Mesendoderm (in vitro differentiated cells): Measurements from ENCODE around the gene ANKRD37.

Experiments used
- DNase-seq: peaks from one replicate; pipeline ENCODE4 v3.0.0; 2013
- H2AK5ac ChIP-seq: 2 replicates; pipeline ENCODE4 v1.6.1; 2013; ENCODE audit warnings: low read length, inconsistent platforms
- H2BK120ac ChIP-seq: 2 replicates; pipeline ENCODE4 v1.6.1; 2013; ENCODE audit warnings: low read depth, mild to moderate bottlenecking, low read length, moderate library complexity, mixed read lengths
- H2BK15ac ChIP-seq: replicated peaks from 2 replicates; pipeline ENCODE4 v1.6.1; 2013; ENCODE audit warnings: low read depth, mild to moderate bottlenecking, moderate library complexity
- H2BK5ac ChIP-seq: 2 replicates; pipeline ENCODE4 v1.6.1; 2013; ENCODE audit warnings: low read length, inconsistent platforms
- H3K18ac ChIP-seq: 2 replicates; pipeline ENCODE4 v1.6.1; 2013; ENCODE audit warnings: mild to moderate bottlenecking, low read length, mixed read lengths
- H3K23ac ChIP-seq: one replicate; pipeline ENCODE4 v1.6.1; 2013; ENCODE audit warnings: low read length
- H3K27ac ChIP-seq: 2 replicates; pipeline ENCODE4 v1.5.1; 2013; ENCODE audit warnings: low read depth, mild to moderate bottlenecking, inconsistent platforms, low read length, moderate library complexity
- H3K27me3 ChIP-seq: 2 replicates; pipeline ENCODE4 v1.6.1; 2013; ENCODE audit warnings: low read length, control low read depth, mild to moderate bottlenecking, inconsistent platforms; ENCODE audit not compliant: insufficient read depth, poor library complexity
- H3K36me3 ChIP-seq: 2 replicates; pipeline ENCODE4 v1.6.1; 2013; ENCODE audit warnings: low read length, inconsistent platforms; ENCODE audit not compliant: control insufficient read depth, insufficient read depth
- H3K4ac ChIP-seq: one replicate; pipeline ENCODE4 v1.6.1; 2013; ENCODE audit warnings: low read depth, mild to moderate bottlenecking, low read length, moderate library complexity
- H3K4me1 ChIP-seq: 2 replicates; pipeline ENCODE4 v1.6.1; 2013; ENCODE audit warnings: low read depth, low read length, inconsistent platforms; ENCODE audit not compliant: control insufficient read depth
- H3K4me2 ChIP-seq: 2 replicates; pipeline ENCODE4 v1.6.1; 2013; ENCODE audit warnings: low read length
- H3K4me3 ChIP-seq: 2 replicates; pipeline ENCODE4 v1.5.1; 2013; ENCODE audit warnings: mild to moderate bottlenecking, low read length
- H3K56ac ChIP-seq: one replicate; pipeline ENCODE4 v1.6.1; 2013; ENCODE audit warnings: low read length
- H3K79me1 ChIP-seq: 2 replicates; pipeline ENCODE4 v1.6.1; 2013; ENCODE audit warnings: low read length, inconsistent platforms
- H3K79me2 ChIP-seq: 2 replicates; pipeline ENCODE4 v1.6.1; 2013; ENCODE audit warnings: mild to moderate bottlenecking, low read length; ENCODE audit not compliant: control insufficient read depth, insufficient read depth
- H3K9ac ChIP-seq: 2 replicates; pipeline ENCODE4 v1.6.1; 2013; ENCODE audit warnings: low read length, inconsistent platforms
- H4K5ac ChIP-seq: one replicate; pipeline ENCODE4 v1.6.1; 2013; ENCODE audit warnings: low read length
- H4K8ac ChIP-seq: one replicate; pipeline ENCODE4 v1.6.1; 2013; ENCODE audit warnings: low read depth, mild to moderate bottlenecking, control low read depth, low read length, moderate library complexity
- WGBS: extraction: QIAGEN DNeasy Blood & Tissue Kit; methylation state at CpG from one replicate; pipeline ENCODE4 v1.1.7; 2013; ENCODE audit warnings: low lambda C conversion rate, missing lambda C conversion rate; ENCODE audit not compliant: insufficient coverage; ENCODE audit errors: extremely low coverage; 5-methylcytosine and 5-hydroxymethylcytosine counted together

ANKRD37 gene

DNA sequence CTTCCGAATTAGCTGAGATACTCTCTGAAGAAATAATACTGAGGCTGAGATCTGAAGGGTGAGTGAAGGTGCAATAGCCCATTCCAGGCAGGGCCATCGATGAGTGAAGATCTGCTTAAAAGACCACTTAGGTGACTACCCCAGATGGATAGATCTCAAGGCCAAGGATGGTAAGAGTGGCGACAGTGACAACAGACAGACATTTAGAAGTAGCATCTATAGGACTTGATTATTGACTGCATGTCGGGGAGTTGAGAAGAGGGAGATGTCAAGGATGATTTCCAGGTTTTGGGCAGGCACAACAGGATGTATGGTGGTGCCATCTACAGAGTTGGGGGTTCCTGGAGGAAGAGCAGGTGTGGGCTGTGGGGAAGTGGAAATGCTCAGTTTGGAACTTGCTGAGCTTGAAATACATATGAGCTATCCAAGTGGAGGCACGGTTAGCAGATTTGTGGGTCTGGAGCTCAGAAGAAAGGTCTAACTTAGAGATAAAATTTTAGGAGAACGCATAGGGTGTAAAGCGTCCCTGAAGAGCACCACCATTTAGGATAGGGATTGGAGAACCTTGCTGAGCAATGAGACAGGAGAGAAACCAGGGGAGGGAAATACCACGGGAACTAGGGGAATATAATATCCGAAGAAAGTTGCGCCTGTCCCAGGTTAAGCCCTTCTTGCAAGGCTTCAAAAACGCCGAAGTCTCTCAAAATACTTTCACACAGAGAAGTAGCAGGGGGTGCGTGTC lies 28.4 kb downstream of the ANKRD37 start:
- Histone ChIP-seq H3K27ac (no peak overlapping the region), H3K4ac (no peak overlapping the region), H2BK15ac (no peak overlapping the region), H3K79me1 (peaks cover 3% of the 10 kb centered on the region), H3K9ac (peak overlapping the region; percentile 81), H3K36me3 (no peaks in the 10 kb centered on the region), H3K4me2 (peak overlapping the region; percentile 27), H4K5ac (no peak overlapping the region), H3K18ac (peak overlapping the region; percentile 32), H2AK5ac (no peak overlapping the region), H4K8ac (no peak overlapping the region), H2BK120ac (no peak overlapping the region), H3K23ac (no peak overlapping the region), H3K27me3 (no peaks in the 10 kb centered on the region), H3K4me1 (peaks cover 3% of the 10 kb centered on the region), H2BK5ac (no peak overlapping the region), H3K4me3 (peak overlapping the region; percentile 83), H3K79me2 (no peaks in the 10 kb centered on the region), H3K56ac (peak overlapping the region; percentile 87)
- peak; percentile 14 for DNase-seq
- no CpG with 5 or more reads among the region's 13 CpGs for WGBS

- peak within 1 kb of the TSS; percentile 81 for H3K9ac ChIP-seq
- H3K27me3 ChIP-seq = no peaks in the 10 kb centered on the region
- no peak within 1 kb of the TSS for H2BK120ac ChIP-seq
- H3K36me3 ChIP-seq = no peaks in the 10 kb centered on the region
- no peak within 1 kb of the TSS for H3K23ac ChIP-seq
- H3K79me2 ChIP-seq = no peaks in the 10 kb centered on the region
- no peak within 1 kb of the TSS for H3K4ac ChIP-seq
- peaks cover 3% of the 10 kb centered on the region for H3K4me1 ChIP-seq
- H4K8ac ChIP-seq = no peak within 1 kb of the TSS
- H4K5ac ChIP-seq = no peak within 1 kb of the TSS
- no CpG with 5 or more reads among the region's 66 CpGs for WGBS
- H2BK5ac ChIP-seq = peak within 1 kb of the TSS; percentile 2
- peak within 1 kb of the TSS; percentile 52 for H3K18ac ChIP-seq
- peaks cover 3% of the 10 kb centered on the region for H3K79me1 ChIP-seq
- no peak within 1 kb of the TSS for H3K27ac ChIP-seq
- peak within 1 kb of the TSS; percentile 83 for H3K4me3 ChIP-seq
- H2AK5ac ChIP-seq = no peak within 1 kb of the TSS
- peak within 1 kb of the TSS; percentile 96 for H3K4me2 ChIP-seq
- H2BK15ac ChIP-seq = no peak within 1 kb of the TSS
- H3K56ac ChIP-seq = peak within 1 kb of the TSS; percentile 87
- peak; percentile 93 for DNase-seq
Measured at GRCh38 chr4:185425647-185426352, 29.2 kb downstream of the ANKRD37 start, which contains the start of gene UFSP2. Gene UFSP2, minus strand, starts transcription at chr4:185425964. Its CDS starts 96 bp downstream, at chr4:185425868.

DNA sequence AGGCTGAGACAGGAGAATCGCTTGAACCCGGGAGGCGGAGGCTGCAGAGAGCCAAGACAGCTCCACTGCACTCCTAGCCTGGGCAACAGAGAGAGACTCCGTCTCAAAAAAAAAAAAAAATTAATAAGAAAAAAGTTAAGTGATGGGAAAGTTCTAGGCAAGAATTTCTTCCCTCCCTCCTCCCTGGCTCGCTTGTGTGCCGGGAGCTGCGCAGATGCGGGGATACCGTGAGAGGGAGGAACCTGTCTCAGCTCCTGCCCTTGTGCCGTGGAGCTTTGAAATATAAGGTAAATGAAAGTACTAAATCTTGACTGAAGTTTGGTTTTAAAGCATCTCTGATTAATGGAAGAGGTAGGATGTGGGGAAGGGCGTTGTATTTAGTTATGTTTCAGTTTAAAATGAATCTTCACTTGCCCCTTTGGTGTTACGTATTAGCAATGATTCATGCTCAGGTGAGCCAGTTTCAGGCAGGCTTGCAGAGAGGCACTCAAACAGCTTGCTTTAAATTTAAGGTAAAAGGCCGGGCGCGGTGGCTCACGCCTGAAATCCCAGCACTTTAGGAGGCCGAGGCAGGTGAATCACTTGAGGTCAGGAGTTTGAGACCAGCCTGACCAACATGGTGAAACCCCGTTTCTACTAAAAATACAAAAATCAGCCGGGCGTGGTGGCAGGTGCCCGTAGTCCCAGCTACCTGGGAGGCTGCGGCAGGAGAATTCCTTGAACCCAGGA lies 30.5 kb downstream of the ANKRD37 start:
- Histone ChIP-seq H3K36me3 (no peaks in the 10 kb centered on the region), H4K8ac (no peak overlapping the region), H2BK120ac (no peak overlapping the region), H3K4me1 (peaks cover 3% of the 10 kb centered on the region), H4K5ac (no peak overlapping the region), H3K79me2 (no peaks in the 10 kb centered on the region), H3K9ac (no peak overlapping the region), H3K79me1 (peaks cover 3% of the 10 kb centered on the region), H2BK15ac (no peak overlapping the region), H3K18ac (no peak overlapping the region), H3K56ac (no peak overlapping the region), H3K27ac (no peak overlapping the region), H3K4ac (no peak overlapping the region), H3K23ac (no peak overlapping the region), H3K27me3 (no peaks in the 10 kb centered on the region), H2BK5ac (no peak overlapping the region), H2AK5ac (no peak overlapping the region), H3K4me2 (no peak overlapping the region), H3K4me3 (no peak overlapping the region)
- WGBS = 100% methylated on average over 1 of the region's 22 CpGs
- no peak for DNase-seq

DNA sequence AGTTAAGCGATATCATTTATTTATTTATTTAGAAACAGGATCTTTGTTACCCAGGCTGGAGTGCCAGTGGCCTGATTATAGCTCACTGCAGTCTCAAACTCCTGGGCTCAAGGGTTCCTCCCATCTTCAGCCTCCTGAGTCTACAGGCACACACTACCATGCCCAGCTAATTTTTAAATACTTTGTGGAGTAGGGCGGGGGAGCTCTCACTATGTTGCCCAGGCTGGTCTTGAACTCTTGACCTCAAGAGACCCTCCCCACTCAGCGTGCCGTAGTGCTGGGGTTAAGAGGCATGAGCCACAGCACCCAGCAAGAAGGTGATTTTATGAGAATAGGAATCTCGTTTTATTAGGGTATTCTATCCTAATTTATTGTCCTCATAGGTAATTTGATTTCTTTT lies 33.0 kb downstream of the ANKRD37 start:
- no peak overlapping the region for H2BK15ac ChIP-seq
- H3K56ac ChIP-seq = no peak overlapping the region
- H3K79me1 ChIP-seq = peaks cover 3% of the 10 kb centered on the region
- H3K4me3 ChIP-seq = no peak overlapping the region
- no peak overlapping the region for H2BK5ac ChIP-seq
- no peak overlapping the region for H3K4ac ChIP-seq
- no peaks in the 10 kb centered on the region for H3K79me2 ChIP-seq
- H2AK5ac ChIP-seq = no peak overlapping the region
- H3K36me3 ChIP-seq = no peaks in the 10 kb centered on the region
- no peak overlapping the region for H3K23ac ChIP-seq
- no peak overlapping the region for H3K18ac ChIP-seq
- no peak overlapping the region for H2BK120ac ChIP-seq
- H3K4me2 ChIP-seq = no peak overlapping the region
- H4K8ac ChIP-seq = no peak overlapping the region
- peak; percentile 18 for DNase-seq
- H3K4me1 ChIP-seq = peaks cover 3% of the 10 kb centered on the region
- H3K9ac ChIP-seq = no peak overlapping the region
- H3K27me3 ChIP-seq = no peaks in the 10 kb centered on the region
- H4K5ac ChIP-seq = no peak overlapping the region
- H3K27ac ChIP-seq = no peak overlapping the region
- no CpG with 5 or more reads among the region's 5 CpGs for WGBS

DNA sequence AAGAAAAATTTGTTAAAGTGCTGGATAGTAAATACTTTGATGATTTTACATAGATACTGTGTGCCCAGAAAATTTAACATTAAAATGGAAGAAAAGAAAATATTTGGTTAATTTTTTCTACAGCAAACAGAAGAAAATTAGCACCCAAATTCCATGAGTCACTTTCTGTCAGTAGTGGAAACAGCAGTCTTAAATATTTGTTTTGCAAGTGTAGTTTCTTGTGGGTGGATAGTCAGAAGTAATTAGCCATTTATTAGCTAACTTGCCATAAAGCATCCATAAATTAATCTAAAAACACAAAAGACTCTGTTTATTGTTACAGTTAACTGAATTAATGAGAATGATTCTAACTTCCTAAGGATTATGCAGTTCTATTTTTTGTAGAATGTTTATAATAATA lies 38.8 kb downstream of the ANKRD37 start:
- Histone ChIP-seq H3K4me2 (no peak overlapping the region), H3K23ac (no peak overlapping the region), H4K8ac (no peak overlapping the region), H3K79me2 (no peaks in the 10 kb centered on the region), H3K4ac (no peak overlapping the region), H3K9ac (no peak overlapping the region), H2BK120ac (no peak overlapping the region), H3K79me1 (no peaks in the 10 kb centered on the region), H3K36me3 (no peaks in the 10 kb centered on the region), H4K5ac (no peak overlapping the region), H3K4me1 (no peaks in the 10 kb centered on the region), H3K27me3 (no peaks in the 10 kb centered on the region), H3K18ac (no peak overlapping the region), H2BK15ac (no peak overlapping the region), H2BK5ac (no peak overlapping the region), H3K27ac (no peak overlapping the region), H3K56ac (no peak overlapping the region), H2AK5ac (no peak overlapping the region), H3K4me3 (no peak overlapping the region)
- DNase-seq = no peak
